Measurements from ENCODE around the gene ANKH. TPM values are rescaled to one million over a fixed set of nuclear protein-coding genes. Genes with fewer than 3 reads are reported as not detected.

ANKH gene
- total and polyA plus RNA-seq, 4 experiments from 2014 or later, result 34.1 to 165 (median 114) TPM

GRCh38 chr5:14721990-14722656 lies 149.5 kb downstream of the ANKH start:
- no peak for DNase-seq
- ChIA-PET CTCF (ENCODE audit: partially characterized antibody) (interaction anchor here (0.7 to 4.3 kb wide), 6 partner anchors 8 to 397 kb away, joined by 3 to 28 read pairs (median 3); no protein-coding TSS in a partner anchor), POLR2A (ENCODE audit: partially characterized antibody) (interaction anchor here (1.6 kb wide), 1 partner anchor 15 kb away, joined by 4 read pairs; no protein-coding TSS in a partner anchor)
- no peak overlapping the region for H3K4me3 Mint-ChIP-seq
- Histone ChIP-seq H3K36me3 (ENCODE audit: insufficient read depth, low read length) (no peaks in the 10 kb centered on the region), H3K9me3 (ENCODE audit: control insufficient read depth in 1 of 2, low read length in 2 of 2) (no peaks in the 10 kb centered on the region), H3K27ac (ENCODE audit: low read depth, low read length) (no peak overlapping the region), H3K4me1 (ENCODE audit: insufficient read depth, low read length) (peaks cover 14% of the 10 kb centered on the region), H3K27me3 (ENCODE audit: insufficient read depth, low read length) (no peaks in the 10 kb centered on the region), H3K4me3 (ENCODE audit: low read length in 2 of 2) (no peak overlapping the region)
- H3K27ac Mint-ChIP-seq, result peak overlapping the region in 5 of 7 donors; percentile 36 to 57 (median 52)
- intact Hi-C loops (cut with micrococcal nuclease), result no loop called here
- H3K4me1 Mint-ChIP-seq, result peaks cover 20 to 42% (median 23%) of the 10 kb centered on the region in 4 donors
- H3K27me3 Mint-ChIP-seq, result no peaks in the 10 kb centered on the region
- no peaks in the 10 kb centered on the region for H3K9me3 Mint-ChIP-seq
- peaks cover 22 to 37% of the 10 kb centered on the region in 2 donors for H3K36me3 Mint-ChIP-seq

GRCh38 chr5:14720236-14720923 lies 151.2 kb downstream of the ANKH start:
- Mint-ChIP-seq H3K36me3 (peaks cover 27 to 41% of the 10 kb centered on the region in 2 donors), H3K27me3 (no peaks in the 10 kb centered on the region), H3K4me1 (peaks cover 15 to 37% (median 22%) of the 10 kb centered on the region in 4 donors), H3K4me3 (no peak overlapping the region), H3K9me3 (no peaks in the 10 kb centered on the region), H3K27ac (peak overlapping the region; percentile 41 to 84 (median 68))
- intact Hi-C loops (cut with micrococcal nuclease), result no loop called here
- DNase-seq, result no peak
- Histone ChIP-seq H3K4me3 (ENCODE audit: low read length in 2 of 2) (no peak overlapping the region), H3K4me1 (ENCODE audit: insufficient read depth, low read length) (peaks cover 14% of the 10 kb centered on the region), H3K27ac (ENCODE audit: low read depth, low read length) (no peak overlapping the region), H3K36me3 (ENCODE audit: insufficient read depth, low read length) (peaks cover 4% of the 10 kb centered on the region), H3K9me3 (ENCODE audit: control insufficient read depth in 1 of 2, low read length in 2 of 2) (no peaks in the 10 kb centered on the region), H3K27me3 (ENCODE audit: insufficient read depth, low read length) (no peaks in the 10 kb centered on the region)
- CTCF ChIA-PET (ENCODE audit: partially characterized antibody), result interaction anchor here (0.9 to 4.3 kb wide), 6 partner anchors 12 to 283 kb away, joined by 3 to 28 read pairs (median 4); no protein-coding TSS in a partner anchor
- POLR2A ChIA-PET (ENCODE audit: partially characterized antibody), result interaction anchor here (1.1 to 2.0 kb wide), 3 partner anchors 13 to 35 kb away, joined by 5 to 10 read pairs (median 6); no protein-coding TSS in a partner anchor

DNA sequence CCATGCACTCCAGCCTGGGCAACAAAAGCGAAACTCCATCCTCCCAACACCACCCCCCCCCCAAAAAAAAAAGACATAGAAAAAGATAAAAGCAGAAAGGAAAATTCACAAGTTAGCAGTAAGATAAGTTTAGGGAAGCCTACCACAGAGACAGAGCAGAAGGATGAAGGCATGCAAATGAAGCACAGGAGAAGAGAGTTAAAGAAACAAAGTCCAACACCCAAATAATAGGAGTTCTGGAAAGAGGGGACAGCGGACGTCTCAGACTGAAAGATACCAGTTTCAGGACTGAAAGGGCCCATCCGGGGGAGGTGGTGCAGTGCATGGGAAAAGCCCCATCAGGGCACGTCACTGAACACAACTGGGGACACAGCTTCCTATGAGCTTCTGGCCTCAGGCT lies 152.8 kb downstream of the ANKH start:
- Mint-ChIP-seq H3K27ac (peak overlapping the region in 6 of 7 donors; percentile 24 to 84 (median 58)), H3K4me3 (peak overlapping the region in 1 of 8 donors; percentile 9), H3K9me3 (no peaks in the 10 kb centered on the region), H3K27me3 (no peaks in the 10 kb centered on the region), H3K4me1 (peaks cover 15 to 37% (median 22%) of the 10 kb centered on the region in 4 donors), H3K36me3 (peaks cover 20 to 53% of the 10 kb centered on the region in 2 donors)
- no peak for DNase-seq
- Histone ChIP-seq H3K4me3 (ENCODE audit: low read length in 2 of 2) (no peak overlapping the region), H3K27ac (ENCODE audit: low read depth, low read length) (no peak overlapping the region), H3K27me3 (ENCODE audit: insufficient read depth, low read length) (no peaks in the 10 kb centered on the region), H3K4me1 (ENCODE audit: insufficient read depth, low read length) (peaks cover 14% of the 10 kb centered on the region), H3K9me3 (ENCODE audit: control insufficient read depth in 1 of 2, low read length in 2 of 2) (no peaks in the 10 kb centered on the region), H3K36me3 (ENCODE audit: insufficient read depth, low read length) (peaks cover 14% of the 10 kb centered on the region)
- ChIA-PET CTCF (ENCODE audit: partially characterized antibody) (interaction anchor here (0.7 to 1.5 kb wide), 3 partner anchors 8 to 32 kb away, joined by 3 to 5 read pairs (median 3); no protein-coding TSS in a partner anchor), POLR2A (ENCODE audit: partially characterized antibody) (interaction anchor here (2.0 kb wide), 1 partner anchor 11 kb away, joined by 10 read pairs; no protein-coding TSS in a partner anchor)
- intact Hi-C loops (cut with micrococcal nuclease), result no loop called here

GRCh38 chr5:14716755-14717752 lies 154.5 kb downstream of the ANKH start:
- POLR2A ChIA-PET (ENCODE audit: partially characterized antibody), result interaction anchor here (1.4 kb wide), 1 partner anchor 10 kb away, joined by 8 read pairs; no protein-coding TSS in a partner anchor
- Mint-ChIP-seq H3K27me3 (no peaks in the 10 kb centered on the region), H3K9me3 (no peaks in the 10 kb centered on the region), H3K4me1 (peaks cover 18 to 28% (median 19%) of the 10 kb centered on the region in 4 donors), H3K36me3 (peaks cover 24 to 54% of the 10 kb centered on the region in 2 donors), H3K27ac (peak overlapping the region; percentile 1 to 91 (median 84)), H3K4me3 (no peak overlapping the region)
- H3K4me3 ChIP-seq (ENCODE audit: low read length in 2 of 2), result no peak overlapping the region
- intact Hi-C loops (cut with micrococcal nuclease), result no loop called here
- H3K9me3 ChIP-seq (ENCODE audit: control insufficient read depth in 1 of 2, low read length in 2 of 2), result no peaks in the 10 kb centered on the region
- peaks cover 27% of the 10 kb centered on the region for H3K36me3 ChIP-seq (ENCODE audit: insufficient read depth, low read length)
- H3K27ac ChIP-seq (ENCODE audit: low read depth, low read length), result no peak overlapping the region
- peaks cover 14% of the 10 kb centered on the region for H3K4me1 ChIP-seq (ENCODE audit: insufficient read depth, low read length)
- no peak for DNase-seq
- CTCF ChIA-PET (ENCODE audit: partially characterized antibody), result interaction anchor here (1.4 to 2.2 kb wide), 2 partner anchors 10 to 286 kb away, joined by 3 to 11 read pairs; no protein-coding TSS in a partner anchor
- no peaks in the 10 kb centered on the region for H3K27me3 ChIP-seq (ENCODE audit: insufficient read depth, low read length)

DNA sequence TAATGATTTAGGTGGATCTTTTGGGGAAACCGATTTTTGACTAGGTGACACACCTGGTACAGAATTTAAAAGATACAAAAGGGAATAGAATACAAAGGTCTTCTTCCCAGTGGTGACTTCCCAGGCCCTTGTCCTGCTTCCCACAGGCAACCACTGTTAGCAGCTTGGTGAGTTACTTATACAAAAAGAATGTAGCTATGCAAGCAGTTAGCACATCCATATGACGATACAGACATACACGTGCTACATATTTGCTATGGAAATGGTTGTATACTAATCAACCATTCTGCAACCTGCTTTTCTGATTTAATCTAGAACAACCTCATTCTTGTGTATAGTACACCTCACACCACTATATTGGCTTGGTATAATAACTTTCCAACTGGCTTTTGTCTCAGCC lies 156.1 kb downstream of the ANKH start:
- Histone ChIP-seq H3K4me1 (ENCODE audit: insufficient read depth, low read length) (peaks cover 4% of the 10 kb centered on the region), H3K27me3 (ENCODE audit: insufficient read depth, low read length) (no peaks in the 10 kb centered on the region), H3K27ac (ENCODE audit: low read depth, low read length) (peak overlapping the region; percentile 9), H3K4me3 (ENCODE audit: low read length in 2 of 2) (no peak overlapping the region), H3K9me3 (ENCODE audit: control insufficient read depth in 1 of 2, low read length in 2 of 2) (no peaks in the 10 kb centered on the region), H3K36me3 (ENCODE audit: insufficient read depth, low read length) (peaks cover 41% of the 10 kb centered on the region)
- Mint-ChIP-seq H3K9me3 (peaks cover 0 to 1% (median 0%) of the 10 kb centered on the region in 8 donors), H3K4me3 (no peak overlapping the region), H3K27ac (peak overlapping the region in 6 of 7 donors; percentile 8 to 77 (median 58)), H3K27me3 (no peaks in the 10 kb centered on the region), H3K4me1 (peaks cover 15 to 23% (median 19%) of the 10 kb centered on the region in 4 donors), H3K36me3 (peaks cover 40 to 66% of the 10 kb centered on the region in 2 donors)
- ChIA-PET CTCF (ENCODE audit: partially characterized antibody) (interaction anchor here (1.6 to 4.6 kb wide), 2 partner anchors 12 to 29 kb away, joined by 4 to 31 read pairs; no protein-coding TSS in a partner anchor), POLR2A (ENCODE audit: partially characterized antibody) (interaction anchor here (1.1 kb wide), 1 partner anchor 9 kb away, joined by 4 read pairs; no protein-coding TSS in a partner anchor)
- intact Hi-C loops (cut with micrococcal nuclease), result no loop called here
- no peak for DNase-seq

DNA sequence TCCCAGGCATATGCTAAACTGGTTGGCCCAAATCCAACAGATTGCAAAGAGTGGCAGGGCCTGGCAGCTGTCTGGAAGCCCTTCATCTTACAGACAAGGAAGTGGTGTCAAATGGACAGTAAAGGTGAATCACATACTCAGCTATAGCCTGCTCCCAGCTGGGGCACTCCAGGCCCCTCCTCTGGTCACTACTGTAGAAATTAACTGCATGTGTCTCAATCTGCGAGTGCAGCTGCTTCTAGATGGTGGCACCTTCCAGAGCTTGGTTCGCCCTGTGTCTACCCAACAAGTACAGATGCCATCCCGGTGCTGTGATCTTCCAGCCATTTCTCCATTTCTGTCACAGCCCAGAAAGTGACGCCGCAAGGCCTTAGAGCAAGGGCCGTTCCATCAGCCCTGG lies 156.9 kb downstream of the ANKH start:
- intact Hi-C loops (cut with micrococcal nuclease), result no loop called here
- H3K27ac ChIP-seq (ENCODE audit: low read depth, low read length), result no peak overlapping the region
- Mint-ChIP-seq H3K36me3 (peaks cover 46 to 72% of the 10 kb centered on the region in 2 donors), H3K9me3 (peaks cover 0 to 1% (median 0%) of the 10 kb centered on the region in 8 donors), H3K4me3 (no peak overlapping the region), H3K27ac (peak overlapping the region in 4 of 7 donors; percentile 12 to 63 (median 24)), H3K4me1 (peaks cover 13 to 26% (median 18%) of the 10 kb centered on the region in 4 donors), H3K27me3 (no peaks in the 10 kb centered on the region)
- ChIA-PET POLR2A (ENCODE audit: partially characterized antibody) (interaction anchor here (0.6 to 1.1 kb wide), 2 partner anchors 8 to 95 kb away, joined by 3 to 4 read pairs; no protein-coding TSS in a partner anchor), CTCF (ENCODE audit: partially characterized antibody) (interaction anchor here (1.6 to 4.6 kb wide), 2 partner anchors 13 to 29 kb away, joined by 4 to 31 read pairs; no protein-coding TSS in a partner anchor)
- H3K4me3 ChIP-seq (ENCODE audit: low read length in 2 of 2), result no peak overlapping the region
- DNase-seq, result no peak
- H3K27me3 ChIP-seq (ENCODE audit: insufficient read depth, low read length), result no peaks in the 10 kb centered on the region
- no peaks in the 10 kb centered on the region for H3K9me3 ChIP-seq (ENCODE audit: control insufficient read depth in 1 of 2, low read length in 2 of 2)
- peaks cover 41% of the 10 kb centered on the region for H3K36me3 ChIP-seq (ENCODE audit: insufficient read depth, low read length)
- H3K4me1 ChIP-seq (ENCODE audit: insufficient read depth, low read length), result no peaks in the 10 kb centered on the region
